HEK293 (cell line): ENCODE data around the gene TMEM164.
A peak's percentile ranks its signal among the peaks of the same experiment; 100 is the strongest.

Source experiments
- CTCF ChIA-PET: fragments of 350-600 bp; formaldehyde crosslinking; extraction: SDS; loops from one replicate; lab custom pipeline; 2021; ENCODE audit warnings: antibody characterized with exemption; lab: Yijun Ruan, JAX
- POLR2A ChIA-PET: fragments of 300-600 bp; formaldehyde crosslinking; extraction: SDS; loops from one replicate; lab custom pipeline; 2020; ENCODE audit warnings: antibody characterized with exemption, inconsistent platforms; lab: Yijun Ruan, JAX
- H3K27ac ChIP-seq: fragments of 200-500 bp; sonication (Bioruptor generic); 2 replicates; pipeline ENCODE4 v1.5.1; 2014; ENCODE audit warnings: low read depth, low read length, control low read depth, inconsistent platforms; ENCODE audit errors: extremely low read depth
- H3K36me3 ChIP-seq, 2 experiments: fragments of 200-500 bp in 1 of 2; sonication (Bioruptor generic) in 1 of 2; 1 replicate in 1 of 2; 2 replicates in 1 of 2; pipeline ENCODE4 v1.5.1; 2014 to 2017; ENCODE audit warnings: inconsistent platforms in 2 of 2, low read length in 2 of 2; ENCODE audit not compliant: control insufficient read depth in 2 of 2, insufficient read depth in 1 of 2
- H3K4me1 ChIP-seq: fragments of 200-500 bp; sonication (Bioruptor generic); 2 replicates; pipeline ENCODE4 v1.5.1; 2014; ENCODE audit warnings: mild to moderate bottlenecking, low read length, inconsistent platforms; ENCODE audit not compliant: control insufficient read depth, insufficient read depth
- H3K4me3 ChIP-seq: 2 replicates; pipeline ENCODE4 v1.5.1; 2011; ENCODE audit warnings: low read depth, mild to moderate bottlenecking, control low read depth, low read length, moderate library complexity
- H3K9me3 ChIP-seq: fragments of 200-500 bp; sonication (Bioruptor generic); 2 replicates; pipeline ENCODE4 v1.5.1; 2014; ENCODE audit warnings: low read depth, low read length, inconsistent platforms; ENCODE audit not compliant: control insufficient read depth, insufficient read depth
- EGR2 ChIP-seq: fragments of 450-650 bp; formaldehyde crosslinking; IDR thresholded peaks from 2 replicates; pipeline ENCODE4 v1.5.1; 2016; ENCODE audit warnings: low read depth, missing biosample characterization, missing genetic modification characterization
- HOXA7 ChIP-seq: sonication (generic); formaldehyde crosslinking; IDR thresholded peaks from 2 replicates; pipeline ENCODE4 v1.8.1; 2022; ENCODE audit warnings: missing genetic modification reagents, borderline replicate concordance
- SCRT2 ChIP-seq: fragments of 450-650 bp; formaldehyde crosslinking; IDR thresholded peaks from 2 replicates; pipeline ENCODE4 v1.5.1; 2016; ENCODE audit warnings: missing biosample characterization, missing genetic modification characterization
- TRIM28 ChIP-seq: IDR thresholded peaks from 2 replicates; pipeline ENCODE4 v1.6.1; 2011; ENCODE audit warnings: low read length, control low read depth, borderline replicate concordance
- ZFP3 ChIP-seq: fragments of 450-650 bp; formaldehyde crosslinking; IDR thresholded peaks from 2 replicates; pipeline ENCODE4 v1.5.1; 2016; ENCODE audit warnings: low read depth, missing biosample characterization, missing genetic modification characterization
- ZNF138 ChIP-seq: fragments of 450-650 bp; formaldehyde crosslinking; IDR thresholded peaks from 2 replicates; pipeline ENCODE4 v1.5.1; 2016; ENCODE audit warnings: missing biosample characterization, missing genetic modification characterization, borderline replicate concordance
- ZNF146 ChIP-seq: fragments of 450-650 bp; formaldehyde crosslinking; IDR thresholded peaks from 2 replicates; pipeline ENCODE4 v1.5.1; 2016; ENCODE audit warnings: missing biosample characterization, missing genetic modification characterization
- ZNF148 ChIP-seq: fragments of 450-650 bp; formaldehyde crosslinking; IDR thresholded peaks from 2 replicates; pipeline ENCODE4 v1.5.0; 2017; ENCODE audit warnings: missing biosample characterization, missing genetic modification characterization, borderline replicate concordance
- ZNF157 ChIP-seq: fragments of 450-650 bp; formaldehyde crosslinking; IDR thresholded peaks from 2 replicates; pipeline ENCODE4 v1.5.1; 2016; ENCODE audit warnings: missing biosample characterization, missing genetic modification characterization
- ZNF174 ChIP-seq: fragments of 450-650 bp; formaldehyde crosslinking; IDR thresholded peaks from 2 replicates; pipeline ENCODE4 v1.5.0; 2017; ENCODE audit warnings: missing biosample characterization, mild to moderate bottlenecking, missing genetic modification characterization
- ZNF214 ChIP-seq: fragments of 450-650 bp; formaldehyde crosslinking; IDR thresholded peaks from 2 replicates; pipeline ENCODE4 v1.5.1; 2017; ENCODE audit warnings: missing biosample characterization, mild to moderate bottlenecking, missing genetic modification characterization, borderline replicate concordance
- ZNF426 ChIP-seq: fragments of 450-650 bp; formaldehyde crosslinking; IDR thresholded peaks from 2 replicates; pipeline ENCODE4 v1.5.1; 2017; ENCODE audit warnings: missing biosample characterization, missing genetic modification characterization, mild to moderate bottlenecking, inconsistent platforms, moderate library complexity
- ZNF501 ChIP-seq: fragments of 450-650 bp; formaldehyde crosslinking; IDR thresholded peaks from 2 replicates; pipeline ENCODE4 v1.5.1; 2016; ENCODE audit warnings: missing biosample characterization, missing genetic modification characterization
- ZNF510 ChIP-seq: fragments of 450-650 bp; formaldehyde crosslinking; IDR thresholded peaks from 2 replicates; pipeline ENCODE4 v1.5.1; 2018; ENCODE audit warnings: mild to moderate bottlenecking, missing genetic modification characterization, missing biosample characterization; ENCODE audit not compliant: insufficient replicate concordance
- ZNF629 ChIP-seq: fragments of 450-650 bp; formaldehyde crosslinking; IDR thresholded peaks from 2 replicates; pipeline ENCODE4 v1.5.1; 2017; ENCODE audit warnings: missing biosample characterization, missing genetic modification characterization
- ZNF654 ChIP-seq: fragments of 450-650 bp; formaldehyde crosslinking; IDR thresholded peaks from 2 replicates; pipeline ENCODE4 v1.5.1; 2016; ENCODE audit warnings: low read depth, missing biosample characterization, missing genetic modification characterization
- ZNF768 ChIP-seq: fragments of 450-650 bp; formaldehyde crosslinking; IDR thresholded peaks from 2 replicates; pipeline ENCODE4 v1.5.1; 2018; ENCODE audit warnings: missing biosample characterization, mild to moderate bottlenecking, missing genetic modification characterization
- TF ChIP-seq, protein P1 (sequence below): fragments of 450-650 bp; formaldehyde crosslinking; IDR thresholded peaks from 2 replicates; pipeline ENCODE4 v1.5.1; 2016; ENCODE audit warnings: missing biosample characterization, missing genetic modification characterization

The TMEM164 gene

DNA sequence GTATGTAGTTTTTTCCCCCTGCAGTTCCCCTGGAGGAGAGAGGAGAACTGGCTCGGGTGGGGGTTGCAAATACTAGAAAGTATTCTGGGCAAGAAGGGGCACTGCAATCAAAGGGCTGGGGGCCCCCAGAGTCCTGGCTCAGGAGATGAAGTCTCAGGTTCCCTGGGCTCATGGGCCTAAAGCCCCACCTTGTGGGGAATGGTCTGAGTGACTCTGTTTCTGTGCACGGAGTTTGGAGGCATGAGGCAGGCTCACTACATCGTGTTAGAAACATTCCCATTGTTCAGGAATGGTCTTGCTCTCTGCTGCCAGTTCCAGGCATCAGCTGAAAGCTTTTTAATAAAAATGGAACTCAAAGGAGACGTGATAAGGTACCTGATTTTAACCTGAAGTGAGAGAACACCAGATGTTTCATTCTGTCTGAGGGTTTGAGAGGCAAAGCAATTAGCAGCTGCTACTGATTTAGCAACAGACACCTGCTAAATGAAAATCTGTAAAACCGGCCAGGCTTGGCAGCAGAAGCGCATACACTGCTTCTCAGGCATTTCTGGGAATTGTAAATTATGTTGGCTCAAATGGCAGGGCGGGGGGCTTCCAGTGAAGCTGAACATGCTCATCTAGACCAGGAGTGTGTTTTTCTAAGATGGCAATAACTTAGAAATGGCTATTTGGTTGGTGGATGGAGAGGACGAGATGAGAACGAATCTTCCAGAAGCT lies 122.7 kb downstream of the TMEM164 start:
- Histone ChIP-seq H3K4me3 (no peak overlapping the region), H3K4me1 (no peaks in the 10 kb centered on the region), H3K36me3 (no peaks in the 10 kb centered on the region), H3K27ac (no peak overlapping the region), H3K9me3 (no peaks in the 10 kb centered on the region)
- ChIA-PET CTCF (interaction anchor here (0.6 to 2.5 kb wide), 9 partner anchors 9 to 234 kb away, joined by 3 to 13 read pairs (median 4); no protein-coding TSS in a partner anchor), POLR2A (no interaction called here)
- TF ChIP-seq ZNF174 (tag by site-specific recombination) (no peak), ZNF654 (peak; percentile 49), ZNF629 (no peak)
- TF ChIP-seq, protein P1, sequence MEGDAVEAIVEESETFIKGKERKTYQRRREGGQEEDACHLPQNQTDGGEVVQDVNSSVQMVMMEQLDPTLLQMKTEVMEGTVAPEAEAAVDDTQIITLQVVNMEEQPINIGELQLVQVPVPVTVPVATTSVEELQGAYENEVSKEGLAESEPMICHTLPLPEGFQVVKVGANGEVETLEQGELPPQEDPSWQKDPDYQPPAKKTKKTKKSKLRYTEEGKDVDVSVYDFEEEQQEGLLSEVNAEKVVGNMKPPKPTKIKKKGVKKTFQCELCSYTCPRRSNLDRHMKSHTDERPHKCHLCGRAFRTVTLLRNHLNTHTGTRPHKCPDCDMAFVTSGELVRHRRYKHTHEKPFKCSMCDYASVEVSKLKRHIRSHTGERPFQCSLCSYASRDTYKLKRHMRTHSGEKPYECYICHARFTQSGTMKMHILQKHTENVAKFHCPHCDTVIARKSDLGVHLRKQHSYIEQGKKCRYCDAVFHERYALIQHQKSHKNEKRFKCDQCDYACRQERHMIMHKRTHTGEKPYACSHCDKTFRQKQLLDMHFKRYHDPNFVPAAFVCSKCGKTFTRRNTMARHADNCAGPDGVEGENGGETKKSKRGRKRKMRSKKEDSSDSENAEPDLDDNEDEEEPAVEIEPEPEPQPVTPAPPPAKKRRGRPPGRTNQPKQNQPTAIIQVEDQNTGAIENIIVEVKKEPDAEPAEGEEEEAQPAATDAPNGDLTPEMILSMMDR (tag by site-specific recombination), result 0 out of 2 replicates have a peak, but pooled peaks have one; percentile 32

DNA sequence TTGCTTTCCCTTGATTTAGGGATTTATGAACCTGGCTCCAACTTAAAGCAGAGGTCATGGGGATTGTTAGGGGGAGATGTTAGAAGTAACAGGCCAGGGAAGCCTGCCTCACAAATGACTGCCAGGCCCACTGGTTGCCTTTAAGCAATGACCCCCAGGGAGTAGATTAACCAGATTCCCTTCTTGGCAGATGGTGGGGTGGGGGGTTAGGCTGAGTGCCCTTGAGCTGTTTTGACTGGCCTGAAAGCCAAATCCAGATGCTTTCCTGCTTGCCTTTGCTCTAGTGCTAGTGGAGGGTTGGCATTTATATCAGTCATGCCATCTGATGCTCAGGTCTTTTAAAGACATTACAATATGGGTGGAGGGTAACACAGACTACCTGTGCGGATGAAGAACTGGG lies 128.1 kb downstream of the TMEM164 start:
- no peaks in the 10 kb centered on the region for H3K4me1 ChIP-seq
- H3K36me3 ChIP-seq, result peaks cover 0 to 3% of the 10 kb centered on the region in 2 experiments; a peak in 1 of 3 replicates
- TF ChIP-seq ZNF148 (tag by site-specific recombination) (no peak), ZNF138 (tag by site-specific recombination) (no peak), ZNF768 (no peak), ZNF426 (no peak), TRIM28 (no peak), SCRT2 (tag by site-specific recombination) (no peak), HOXA7 (CRISPR knock-in tag) (no peak), ZNF501 (no peak), ZFP3 (tag by site-specific recombination) (no peak), ZNF214 (tag by site-specific recombination) (no peak), EGR2 (tag by site-specific recombination) (no peak)
- H3K4me3 ChIP-seq, result no peak overlapping the region
- H3K9me3 ChIP-seq, result no peaks in the 10 kb centered on the region
- POLR2A ChIA-PET, result no interaction called here
- CTCF ChIA-PET, result interaction anchor here (1.6 kb wide), 1 partner anchor 15 kb away, joined by 5 read pairs; no protein-coding TSS in a partner anchor
- no peak overlapping the region for H3K27ac ChIP-seq

DNA sequence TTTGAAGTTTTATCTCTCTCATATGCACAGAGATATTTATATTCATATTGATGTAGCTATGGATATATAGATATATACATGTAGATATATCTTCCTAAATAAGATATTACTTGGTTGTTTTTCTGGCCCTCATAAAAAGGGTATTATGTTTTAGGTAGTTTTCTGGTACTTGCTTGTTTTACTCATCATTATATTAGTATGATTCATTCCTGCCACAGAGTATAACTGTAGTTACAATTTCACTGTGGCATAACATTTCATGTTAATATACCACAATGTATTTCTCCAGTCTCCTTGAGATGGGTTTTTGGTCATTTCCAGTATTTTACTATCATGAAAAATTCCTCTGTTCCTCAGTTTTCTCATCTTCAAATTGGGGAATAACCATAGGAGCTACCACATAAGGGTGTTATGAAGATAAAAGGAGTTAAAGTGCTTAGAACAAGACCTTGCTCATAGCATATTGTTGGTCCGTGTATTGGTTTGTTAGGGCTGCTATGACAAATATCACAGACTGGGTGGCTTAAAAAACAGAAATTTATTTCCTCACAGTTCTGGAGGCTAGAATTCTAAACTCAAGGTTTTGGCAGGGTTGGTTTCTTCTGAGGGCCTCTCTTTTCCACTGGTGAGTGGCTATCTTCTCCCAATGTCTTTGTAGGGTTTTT lies 129.7 kb downstream of the TMEM164 start:
- no peaks in the 10 kb centered on the region for H3K9me3 ChIP-seq
- H3K36me3 ChIP-seq, result peaks cover 0 to 3% of the 10 kb centered on the region in 2 experiments; a peak in 1 of 3 replicates
- H3K4me3 ChIP-seq, result no peak overlapping the region
- no peaks in the 10 kb centered on the region for H3K4me1 ChIP-seq
- TF ChIP-seq ZNF157 (tag by site-specific recombination) (peak; percentile 63), ZNF510 (tag by site-specific recombination) (no peak), ZNF146 (tag by site-specific recombination) (no peak)
- ChIA-PET CTCF (interaction anchor here (0.6 to 1.6 kb wide), 5 partner anchors 12 to 21 kb away, joined by 3 to 6 read pairs (median 4); no protein-coding TSS in a partner anchor), POLR2A (no interaction called here)
- H3K27ac ChIP-seq, result no peak overlapping the region
